GM12891 (cell line): Measurements from ENCODE around the gene LPO.

Experiments used
- DNase-seq: peaks from one replicate; pipeline ENCODE4 v3.0.0; 2011; ENCODE audit warnings: low spot score; ENCODE audit not compliant: insufficient read length
- FAIRE-seq: peaks from 2 replicates; lab custom pipeline; 2011; peaks lifted over from hg19 to GRCh38; lab: Jason Lieb, UNC
- PAX5 ChIP-seq: IDR thresholded peaks from 2 replicates; pipeline ENCODE4 v1.6.1; 2011; ENCODE audit warnings: low read length, moderate library complexity, mild to moderate bottlenecking; ENCODE audit not compliant: insufficient read depth, severe bottlenecking
- POLR2A ChIP-seq: IDR thresholded peaks from 2 replicates; pipeline ENCODE4 v1.6.1; 2011; ENCODE audit warnings: low read depth, low read length, control low read depth
- POLR2AphosphoS5 ChIP-seq: IDR thresholded peaks from 2 replicates; pipeline ENCODE4 v1.6.1; 2011; ENCODE audit warnings: low read depth, low read length, control low read depth
- POU2F2 ChIP-seq: IDR thresholded peaks from 2 replicates; pipeline ENCODE4 v1.6.1; 2011; ENCODE audit warnings: low read depth, mild to moderate bottlenecking, control low read depth, low read length, moderate library complexity
- SPI1 ChIP-seq: IDR thresholded peaks from 2 replicates; pipeline ENCODE4 v1.6.1; 2011; ENCODE audit warnings: low read depth, low read length, control low read depth
- TAF1 ChIP-seq: IDR thresholded peaks from 2 replicates; pipeline ENCODE4 v1.6.1; 2011; ENCODE audit warnings: low read depth, low read length, control low read depth

The LPO gene

DNA sequence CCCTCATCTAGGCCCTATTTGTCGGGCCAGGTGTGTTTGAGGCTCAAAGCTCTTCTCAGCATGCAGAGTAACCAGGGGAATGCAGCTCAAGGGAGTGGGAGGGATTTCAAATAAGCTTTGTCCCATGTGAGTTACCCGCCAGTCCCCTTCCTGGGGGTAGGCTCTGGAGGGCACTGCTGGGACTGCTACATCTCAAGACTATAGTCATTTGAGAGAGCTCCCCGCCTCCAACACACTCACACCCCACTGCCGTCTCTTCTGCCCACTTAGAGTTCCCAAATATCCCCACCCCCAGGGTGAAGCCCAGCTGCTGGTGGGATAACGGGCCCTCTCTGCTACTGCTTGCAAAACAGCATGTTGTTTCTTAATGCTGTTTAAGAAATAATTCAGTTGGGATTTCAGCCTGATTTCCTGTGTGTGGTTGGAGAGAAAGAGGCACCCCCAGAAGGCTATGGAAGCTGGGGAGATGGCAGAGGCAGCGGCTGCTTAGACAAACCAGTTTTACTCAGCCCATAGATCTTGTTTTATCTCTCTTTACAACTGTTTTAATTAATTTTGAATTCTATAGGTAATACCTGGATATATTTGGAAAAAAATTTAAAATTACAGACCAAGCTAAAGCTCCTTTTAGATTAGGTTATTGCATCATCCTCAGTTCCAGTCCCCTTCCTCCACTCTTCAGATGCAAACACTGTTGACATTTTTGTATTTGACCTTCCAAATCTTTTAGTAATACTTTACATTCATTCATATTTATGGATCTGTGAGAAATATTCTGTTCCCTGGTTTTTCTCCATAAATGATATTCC, 46.4 kb downstream of the LPO start:
- no peak for FAIRE-seq
- no peak for DNase-seq

DNA sequence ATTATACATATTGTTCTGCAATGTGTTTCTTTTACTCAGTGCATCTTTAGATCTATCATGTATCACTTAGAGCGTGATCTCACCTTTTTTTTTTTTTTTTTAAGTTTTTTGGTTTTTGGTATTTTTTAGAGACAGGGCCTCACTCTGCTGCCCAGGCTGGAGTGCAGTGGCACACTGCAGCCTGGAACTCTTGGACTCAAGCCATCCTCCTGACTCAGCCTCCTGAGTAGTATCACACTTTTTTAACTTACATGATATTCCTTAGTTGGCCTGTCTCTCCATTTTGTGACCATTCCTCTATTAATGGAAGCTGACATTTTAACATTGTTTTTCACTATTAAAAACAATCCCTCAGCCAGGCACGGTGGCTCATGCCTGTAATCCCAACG, 47.0 kb downstream of the LPO start:
- TF ChIP-seq TAF1, result no peak
- no peak for TF ChIP-seq SPI1
- no peak for TF ChIP-seq POU2F2
- TF ChIP-seq POLR2A, result no peak
- TF ChIP-seq POLR2AphosphoS5, result no peak
- TF ChIP-seq PAX5, result no peak
- DNase-seq, result no peak
- no peak for FAIRE-seq

More for the DNA sequence above, 46.4 kb downstream of the LPO start:
- TF ChIP-seq SPI1, result no peak
- TF ChIP-seq POLR2AphosphoS5, result no peak
- TF ChIP-seq PAX5, result no peak
- TF ChIP-seq POU2F2, result no peak
- no peak for TF ChIP-seq POLR2A
- TF ChIP-seq TAF1, result no peak

DNA sequence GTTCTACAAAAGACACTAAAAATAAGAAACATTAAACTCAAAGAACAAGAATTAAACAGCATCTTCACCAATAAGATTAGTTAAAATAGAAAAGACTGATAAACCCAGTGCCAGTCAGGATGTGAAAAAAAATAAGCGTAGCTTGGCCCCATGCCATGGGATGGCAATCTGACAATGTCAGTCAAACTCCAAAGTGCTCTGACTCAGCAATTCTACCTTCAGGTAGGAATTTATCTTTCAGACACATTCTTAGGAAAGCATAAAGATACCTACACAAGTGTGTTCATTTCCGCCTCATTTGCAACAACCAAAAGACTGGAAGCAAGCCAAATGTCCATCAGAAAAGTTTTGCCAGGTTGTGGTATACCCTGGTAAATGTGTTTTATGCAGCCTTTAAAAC, 51.5 kb downstream of the LPO start:
- TF ChIP-seq PAX5 (no peak), SPI1 (no peak), POLR2A (no peak), TAF1 (no peak), POLR2AphosphoS5 (no peak), POU2F2 (no peak)
- DNase-seq (no peak), FAIRE-seq (no peak)

DNA sequence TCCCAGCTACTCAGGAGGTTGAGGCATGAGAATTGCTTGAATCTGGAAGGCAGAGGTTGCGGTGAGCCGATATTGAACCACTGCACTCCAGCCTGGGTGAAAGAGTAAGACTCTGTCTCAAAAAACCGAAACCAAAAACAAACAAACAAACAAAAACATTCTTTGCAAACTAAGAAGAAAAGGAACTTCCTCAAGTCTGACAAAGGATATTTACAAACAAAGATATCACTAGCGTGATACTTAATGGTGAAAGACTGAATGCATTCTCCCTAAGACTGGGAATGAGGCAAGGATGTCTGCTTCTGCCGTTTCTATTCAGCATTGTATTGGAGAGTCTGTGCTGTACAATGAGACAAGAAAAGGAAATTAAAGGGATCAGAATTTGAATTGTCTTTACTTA, 52.9 kb downstream of the LPO start:
- DNase-seq (no peak), FAIRE-seq (no peak)
- TF ChIP-seq TAF1 (no peak), SPI1 (no peak), POLR2AphosphoS5 (no peak), POLR2A (no peak), POU2F2 (no peak), PAX5 (no peak)

DNA sequence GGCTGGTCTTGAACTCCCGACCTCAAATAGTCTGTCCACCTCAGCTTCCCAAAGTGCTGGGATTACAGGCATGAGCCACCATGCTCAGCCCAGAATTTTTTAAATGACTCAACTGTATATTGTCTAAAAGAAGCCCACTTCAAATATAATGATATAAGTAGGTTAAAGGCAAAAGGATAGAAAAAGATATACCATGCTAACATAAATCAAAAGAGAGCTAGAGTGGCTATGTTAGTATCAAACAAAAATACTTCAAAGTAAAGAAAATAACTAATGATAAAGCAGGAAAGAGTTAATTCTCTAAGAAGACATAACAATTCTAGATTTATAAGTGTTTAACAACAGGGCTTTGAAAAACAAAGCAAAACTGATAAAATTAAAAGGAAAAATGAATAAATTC, 55.6 kb downstream of the LPO start:
- no peak for DNase-seq
- no peak for FAIRE-seq
- TF ChIP-seq TAF1 (no peak), PAX5 (no peak), POU2F2 (no peak), POLR2AphosphoS5 (no peak), POLR2A (no peak), SPI1 (no peak)

DNA sequence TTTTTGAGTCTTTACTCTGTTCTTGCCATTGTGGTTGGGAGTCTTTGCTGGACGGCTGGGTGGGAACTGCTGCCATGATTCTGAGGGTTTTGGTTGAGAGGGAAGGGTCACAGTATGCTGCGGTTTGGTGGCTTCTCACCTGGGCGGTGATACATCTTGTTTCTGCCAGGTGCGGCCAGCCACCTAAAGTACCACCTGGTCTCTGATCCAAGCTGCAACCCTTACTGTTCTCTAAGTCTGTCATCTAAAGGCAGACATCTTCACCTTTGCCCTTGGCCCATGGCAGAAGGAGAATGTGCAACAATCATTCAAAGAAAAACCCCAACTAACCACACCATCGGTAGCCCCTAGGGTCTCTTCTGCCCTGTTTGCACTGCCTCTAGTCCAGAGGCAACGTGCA, 62.0 kb downstream of the LPO start:
- DNase-seq (no peak), FAIRE-seq (no peak)
- TF ChIP-seq PAX5 (no peak), POLR2AphosphoS5 (no peak), TAF1 (no peak)

DNA sequence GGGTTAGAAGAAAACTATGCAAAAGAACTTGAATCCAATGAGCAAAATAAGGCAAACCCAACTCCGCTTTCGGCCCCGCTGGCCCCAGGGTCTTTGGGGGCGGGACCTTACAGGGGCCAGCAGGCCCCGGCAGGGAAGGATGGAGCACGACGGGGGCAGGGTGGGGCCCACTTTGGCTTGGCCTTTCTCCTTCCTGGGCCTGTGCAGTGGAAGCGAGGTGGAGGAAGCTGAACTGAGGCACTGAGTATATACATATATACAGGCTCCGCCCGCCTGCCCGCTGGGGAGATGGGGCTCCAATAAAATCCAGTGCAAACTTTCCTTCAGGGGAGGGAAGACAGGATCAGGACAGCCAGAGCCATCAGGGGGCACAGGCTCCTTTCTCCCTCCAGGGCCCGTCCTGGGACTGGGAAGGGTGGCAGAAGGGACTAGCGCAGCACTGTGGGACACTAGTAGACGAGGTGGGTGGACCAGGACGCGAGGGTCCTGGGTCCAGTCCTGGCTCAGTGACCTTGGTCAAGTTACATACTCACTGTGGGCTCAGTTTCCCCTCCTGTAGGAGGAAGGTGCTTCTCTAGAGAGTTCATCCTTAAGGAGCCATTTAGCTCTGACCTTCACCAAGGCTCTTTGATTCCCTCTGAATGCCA, 63.2 kb downstream of the LPO start:
- TF ChIP-seq POLR2A (no peak), TAF1 (no peak), PAX5 (no peak), POU2F2 (no peak), SPI1 (no peak), POLR2AphosphoS5 (no peak)
- FAIRE-seq, result no peak
- DNase-seq, result no peak

DNA sequence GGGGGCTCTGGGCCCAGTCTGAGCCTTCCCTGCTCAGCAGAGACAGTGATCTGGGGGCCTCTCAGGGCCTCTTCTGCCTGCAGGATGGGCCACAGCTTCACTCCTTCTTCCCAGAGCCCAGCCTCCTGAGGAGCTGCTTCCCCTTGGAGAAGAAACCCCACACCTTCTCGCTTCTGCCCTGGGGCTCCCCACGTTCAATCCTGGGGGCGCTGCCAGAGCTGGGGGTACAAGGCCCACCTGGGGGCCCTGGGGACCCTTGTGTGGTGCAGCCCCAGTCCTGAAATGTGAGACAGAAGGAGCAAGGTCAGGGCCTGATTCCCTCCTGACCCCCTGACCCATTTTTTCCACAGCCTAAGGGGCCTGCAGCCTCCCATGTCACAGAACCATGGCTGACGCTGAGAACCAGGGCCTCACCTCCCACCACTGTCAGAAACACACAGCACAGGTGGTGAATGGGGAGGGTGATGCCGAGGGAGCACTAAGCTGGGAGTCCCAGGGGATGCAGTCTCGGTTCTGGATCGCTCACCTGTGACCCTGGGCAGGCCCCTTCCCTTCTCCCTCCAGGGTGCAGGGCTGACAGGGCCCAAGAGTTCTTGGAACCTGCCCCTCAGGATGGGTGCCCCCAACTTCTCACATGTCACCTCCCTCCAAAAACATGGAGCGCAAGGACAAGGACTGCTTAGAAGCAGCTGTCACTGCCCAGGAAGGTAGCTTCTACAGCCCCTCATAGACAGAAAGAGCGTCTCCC, 64.0 kb downstream of the LPO start:
- TF ChIP-seq POU2F2, result no peak
- DNase-seq, result no peak
- no peak for FAIRE-seq

DNA sequence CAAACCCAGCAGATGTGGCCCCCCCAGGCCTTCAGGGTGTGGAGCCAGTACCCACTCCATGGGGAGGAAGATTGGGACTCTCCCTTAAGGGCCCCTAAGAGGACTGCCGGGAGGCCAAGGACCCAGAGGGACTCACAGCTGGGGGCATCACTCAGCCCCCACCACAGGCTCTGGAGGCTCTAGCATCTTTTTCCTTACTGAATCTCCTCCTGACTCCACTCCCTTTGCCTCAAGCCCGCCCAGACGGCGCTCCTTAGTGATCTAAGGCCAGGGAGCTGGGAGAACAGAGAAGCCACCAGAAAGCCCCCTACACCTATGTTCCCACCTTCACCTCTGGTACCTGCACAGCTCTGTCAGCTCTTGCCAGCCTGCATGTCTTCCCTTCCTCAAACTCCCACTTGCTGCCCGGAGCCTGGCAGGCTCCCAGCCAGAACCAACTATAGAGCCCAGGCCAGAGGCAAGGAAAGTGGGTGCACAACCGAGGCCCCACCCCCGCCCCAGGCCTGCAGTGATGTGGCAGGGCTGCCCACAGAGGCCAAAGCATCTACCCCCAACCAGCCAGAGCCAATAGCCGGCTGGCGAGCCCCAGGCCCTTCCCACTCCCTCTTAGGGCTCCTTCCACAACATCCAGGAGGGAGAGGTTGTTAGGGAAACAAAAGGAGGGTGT, 64.7 kb downstream of the LPO start:
- FAIRE-seq (no peak), DNase-seq (no peak)
- TF ChIP-seq POLR2A, result no peak
- no peak for TF ChIP-seq SPI1
- no peak for TF ChIP-seq POU2F2
